Measurements from ENCODE around the gene MRPL48. TPM values are rescaled to one million over a fixed set of nuclear protein-coding genes. Genes with fewer than 3 reads are reported as not detected.

The MRPL48 gene
- total and polyA plus RNA-seq, 2 donors (not counting 1 experiment from before 2014, with no cell fraction given), result 19.1 to 28.3 TPM

- Histone ChIP-seq H3K4me3 (ENCODE audit: control extremely low read depth in 1 of 5, extremely low read depth in 1 of 5, insufficient read depth in 1 of 5, low read depth in 2 of 5, low read length in 4 of 5) (peak within 1 kb of the TSS; percentile 39 to 91 (median 86)), H2AFZ (ENCODE audit: insufficient read depth, low read depth, low read length, poor library complexity, severe bottlenecking) (peak within 1 kb of the TSS; percentile 100), H3K9ac (ENCODE audit: low read length) (peak within 1 kb of the TSS; percentile 86), H3K27ac (ENCODE audit: low read length in 2 of 2) (peak within 1 kb of the TSS; percentile 81 to 89), H3K4me2 (replicated peaks; ENCODE audit: low read depth, low read length, poor library complexity, severe bottlenecking) (peak within 1 kb of the TSS; percentile 96), H3K36me3 (replicated peaks in 1 of 2; ENCODE audit: control extremely low read depth in 1 of 2, control insufficient read depth in 1 of 2, extremely low read depth in 1 of 2, insufficient read depth in 2 of 2, low read length in 1 of 2) (no peaks in the 10 kb centered on the region), H3K27me3 (replicated peaks in 1 of 4; ENCODE audit: control extremely low read depth in 1 of 4, control insufficient read depth in 3 of 4, insufficient read depth in 4 of 4, low read length in 3 of 4) (no peaks in the 10 kb centered on the region), H3K4me1 (ENCODE audit: control insufficient read depth in 2 of 2, insufficient read depth in 2 of 2, low read length in 2 of 2) (peaks cover 15 to 17% of the 10 kb centered on the region in 2 donors), H4K20me1 (ENCODE audit: control insufficient read depth, insufficient read depth, low read length, poor library complexity, severe bottlenecking) (peaks cover 7% of the 10 kb centered on the region), H3K79me2 (ENCODE audit: control insufficient read depth, insufficient read depth, low read length) (peaks cover 47% of the 10 kb centered on the region), H3K9me3 (ENCODE audit: control extremely low read depth in 1 of 3, control insufficient read depth in 2 of 3, insufficient read depth in 1 of 3, low read length in 2 of 3) (no peaks in the 10 kb centered on the region)
- POLR2A ChIA-PET, result interaction anchor here (0.5 to 3.3 kb wide), 8 partner anchors 19 to 638 kb away, joined by 3 to 53 read pairs (median 4); partner anchors contain the start of genes C2CD3, MRPL48, PPME1 and UCP2
- peak; percentile 100 for DNase-seq
- TF ChIP-seq CTCF (IDR thresholded peaks at IDR 0.05) (peak; percentile 28), EZH2 (IDR thresholded peaks at IDR 0.05; ENCODE audit: borderline replicate concordance, insufficient read depth, low read depth, low read length, poor library complexity, severe bottlenecking) (no peak)
- under 1% methylated on average over 74 of the region's 74 CpGs for WGBS (ENCODE audit: insufficient coverage)
- intact Hi-C loops (cut with micrococcal nuclease), result loop anchor here (1.0 kb wide), 5 partner anchors 18 to 410 kb away; partner anchors contain the start of genes C2CD3, FAM168A and PPME1
- CTCF ChIA-PET, result interaction anchor here (1.0 to 2.4 kb wide), 4 partner anchors 17 to 27 kb away, joined by 3 to 18 read pairs (median 6); partner anchors contain the start of gene MRPL48
- H3K4me3 Mint-ChIP-seq, result peak within 1 kb of the TSS; percentile 86
- no peaks in the 10 kb centered on the region for H3K9me3 Mint-ChIP-seq (ENCODE audit: insufficient read depth)
- peaks cover 27% of the 10 kb centered on the region for H3K4me1 Mint-ChIP-seq
- peak; percentile 88 for ATAC-seq (ENCODE audit: low read depth)
- H3K27ac Mint-ChIP-seq, result peak within 1 kb of the TSS; percentile 92
- peaks cover 3% of the 10 kb centered on the region for H3K27me3 Mint-ChIP-seq
Observed at GRCh38 chr11:73760679-73761402, 26.8 kb upstream of the MRPL48 start, which contains the start of gene RAB6A. TSS of gene RAB6A (minus strand) at chr11:73761074. CDS start at chr11:73760635, 439 bp downstream.
